ACC112 (cell line): Measurements from ENCODE around the gene IMMP2L.
"Not testable (repeated sequence)": the region's sequence is repeated elsewhere in the genome, so short reads cannot be mapped to it uniquely, and the experiment has no call there.

ENCODE experiments used
- H2AFZ ChIP-seq: fragments of 200-600 bp; sonication (generic); one replicate; pipeline ENCODE4 v1.6.0; 2017; ENCODE audit warnings: antibody characterized with exemption, low read length; ENCODE audit not compliant: unreplicated experiment
- H3K27ac ChIP-seq: fragments of 200-600 bp; sonication (generic); 2 replicates; pipeline ENCODE4 v1.5.1; 2014; ENCODE audit warnings: low read depth, mild to moderate bottlenecking, antibody characterized with exemption, low read length, moderate library complexity
- H3K27me3 ChIP-seq: fragments of 200-600 bp; sonication (generic); 2 replicates; pipeline ENCODE4 v1.6.1; 2014; ENCODE audit warnings: mild to moderate bottlenecking, antibody characterized with exemption, low read length, moderate library complexity, mixed read lengths; ENCODE audit not compliant: insufficient read depth
- H3K36me3 ChIP-seq: fragments of 200-600 bp; sonication (generic); 2 replicates; pipeline ENCODE4 v1.6.1; 2016; ENCODE audit warnings: mild to moderate bottlenecking, antibody characterized with exemption, low read length, moderate library complexity, mixed read lengths; ENCODE audit not compliant: insufficient read depth
- H3K4me1 ChIP-seq: fragments of 200-600 bp; sonication (generic); one replicate; pipeline ENCODE4 v1.6.1; 2016; ENCODE audit warnings: low read length, mixed read lengths; ENCODE audit not compliant: insufficient read depth, unreplicated experiment, control insufficient read depth
- H3K4me3 ChIP-seq: fragments of 200-600 bp; sonication (generic); 2 replicates; pipeline ENCODE4 v1.5.1; 2014; ENCODE audit warnings: mild to moderate bottlenecking, low read depth, low read length
- H3K79me2 ChIP-seq: fragments of 200-600 bp; sonication (generic); one replicate; pipeline ENCODE4 v1.6.0; 2016; ENCODE audit warnings: low read length; ENCODE audit not compliant: control insufficient read depth, unreplicated experiment, insufficient read depth

Gene IMMP2L

DNA sequence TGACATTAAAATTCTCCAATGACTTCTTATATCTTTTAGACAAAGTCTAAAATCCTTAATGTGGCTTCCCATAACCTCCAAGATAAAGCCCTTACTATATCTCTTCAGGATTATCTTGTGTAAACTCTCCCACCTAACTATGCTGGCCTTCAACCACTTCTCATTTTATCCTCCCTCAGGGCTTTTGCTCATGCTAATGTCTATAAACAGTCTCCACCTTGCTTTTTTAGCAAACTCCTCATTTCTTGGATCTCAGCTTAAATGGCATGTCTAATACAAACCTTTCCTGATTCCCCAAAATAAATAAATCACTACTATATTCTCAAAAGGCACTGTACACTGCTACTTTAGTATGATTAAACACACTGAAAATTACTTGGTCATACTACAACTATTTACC, 290.2 kb downstream of the IMMP2L start:
- Histone ChIP-seq H3K27ac (no peak overlapping the region), H3K36me3 (no peaks in the 10 kb centered on the region), H3K27me3 (no peaks in the 10 kb centered on the region), H3K4me1 (no peaks in the 10 kb centered on the region), H2AFZ (no peak overlapping the region), H3K4me3 (no peak overlapping the region), H3K79me2 (no peaks in the 10 kb centered on the region)

- H3K4me3 ChIP-seq, H3K27ac ChIP-seq, H3K4me1 ChIP-seq, H3K36me3 ChIP-seq, H3K27me3 ChIP-seq, H3K79me2 ChIP-seq, H2AFZ ChIP-seq: not testable (repeated sequence)
Observed at GRCh38 chr7:111270794-111271193, 291.5 kb downstream of the IMMP2L start.

- Histone ChIP-seq H2AFZ (no peak overlapping the region), H3K79me2 (no peaks in the 10 kb centered on the region), H3K4me1 (peaks cover 8% of the 10 kb centered on the region), H3K27ac (no peak overlapping the region), H3K27me3 (no peaks in the 10 kb centered on the region), H3K36me3 (no peaks in the 10 kb centered on the region), H3K4me3 (no peak overlapping the region)
Observed at GRCh38 chr7:111268941-111269340, 293.4 kb downstream of the IMMP2L start.

- no peaks in the 10 kb centered on the region for H3K79me2 ChIP-seq
- H3K4me3 ChIP-seq, result no peak overlapping the region
- no peak overlapping the region for H2AFZ ChIP-seq
- H3K4me1 ChIP-seq, result peaks cover 11% of the 10 kb centered on the region
- no peaks in the 10 kb centered on the region for H3K27me3 ChIP-seq
- H3K36me3 ChIP-seq, result no peaks in the 10 kb centered on the region
- H3K27ac ChIP-seq, result no peak overlapping the region
Observed at GRCh38 chr7:111266613-111267012, 295.7 kb downstream of the IMMP2L start.

GRCh38 chr7:111265394-111265793, 296.9 kb downstream of the IMMP2L start:
- Histone ChIP-seq H3K4me1 (peaks cover 12% of the 10 kb centered on the region), H3K36me3 (no peaks in the 10 kb centered on the region), H3K4me3 (no peak overlapping the region), H3K27ac (no peak overlapping the region), H2AFZ (no peak overlapping the region), H3K79me2 (no peaks in the 10 kb centered on the region), H3K27me3 (no peaks in the 10 kb centered on the region)

DNA sequence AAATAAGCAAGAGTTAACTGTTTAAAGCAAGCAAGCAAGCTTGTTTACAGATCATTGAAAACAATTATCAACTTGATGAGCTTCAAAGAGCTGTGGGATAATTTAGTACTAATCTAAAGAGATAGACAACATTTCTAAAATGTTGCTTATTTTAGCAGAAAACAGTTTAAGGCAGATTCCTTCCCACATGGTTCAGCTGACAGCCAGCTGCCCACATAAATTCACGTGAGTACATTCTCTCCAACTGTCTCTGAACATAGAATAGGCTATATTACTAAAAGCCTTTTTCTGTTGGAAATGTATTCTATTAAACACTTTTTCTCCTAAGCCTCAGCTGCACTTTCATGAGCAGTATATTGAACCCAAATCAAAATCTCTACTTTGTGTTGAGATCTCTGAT, 297.3 kb downstream of the IMMP2L start:
- Histone ChIP-seq H3K79me2 (no peaks in the 10 kb centered on the region), H3K36me3 (no peaks in the 10 kb centered on the region), H2AFZ (no peak overlapping the region), H3K4me1 (peaks cover 12% of the 10 kb centered on the region), H3K27me3 (no peaks in the 10 kb centered on the region), H3K27ac (no peak overlapping the region), H3K4me3 (no peak overlapping the region)

DNA sequence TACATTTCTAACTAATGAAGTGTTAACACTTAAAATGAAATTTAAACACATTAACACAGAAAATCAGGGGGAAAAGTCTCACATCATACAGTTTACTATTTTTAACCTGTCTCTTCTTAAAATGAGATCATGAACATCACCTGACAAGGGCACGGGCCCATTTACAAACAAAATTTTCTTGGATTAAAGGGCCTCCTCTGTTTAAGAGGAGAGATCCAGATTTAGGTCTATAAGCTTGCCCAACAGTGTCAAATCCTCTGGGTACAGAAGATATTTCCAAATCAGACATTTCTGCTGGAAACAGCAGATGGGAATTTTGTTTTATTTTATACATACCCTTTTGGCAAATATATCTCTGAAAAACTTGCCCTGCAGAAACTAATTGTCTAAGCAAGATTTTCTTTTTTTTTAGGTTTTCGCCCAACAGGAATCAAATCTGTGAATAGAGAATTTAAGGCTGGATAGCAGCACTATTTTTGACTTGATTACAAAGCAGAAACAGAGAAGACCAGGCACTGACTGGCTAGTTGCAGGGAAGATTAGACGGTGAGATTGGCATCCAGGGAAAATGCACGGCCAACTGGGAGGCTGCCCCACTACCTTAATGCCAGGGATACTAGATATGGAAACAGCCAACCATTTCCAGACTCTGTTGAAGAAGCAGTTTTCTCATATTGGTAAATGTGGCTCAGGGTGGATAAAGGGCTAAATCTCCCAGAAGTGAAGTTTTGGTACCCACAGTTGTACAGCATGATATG, 298.0 kb downstream of the IMMP2L start:
- no peaks in the 10 kb centered on the region for H3K27me3 ChIP-seq
- peaks cover 12% of the 10 kb centered on the region for H3K4me1 ChIP-seq
- H3K79me2 ChIP-seq, result no peaks in the 10 kb centered on the region
- no peak overlapping the region for H3K27ac ChIP-seq
- H3K36me3 ChIP-seq, result no peaks in the 10 kb centered on the region
- H2AFZ ChIP-seq, result no peak overlapping the region
- no peak overlapping the region for H3K4me3 ChIP-seq

GRCh38 chr7:111262293-111263116, 299.8 kb downstream of the IMMP2L start:
- Histone ChIP-seq H3K27ac (no peak overlapping the region), H3K27me3 (no peaks in the 10 kb centered on the region), H3K79me2 (no peaks in the 10 kb centered on the region), H3K4me3 (no peak overlapping the region), H3K36me3 (no peaks in the 10 kb centered on the region), H2AFZ (no peak overlapping the region), H3K4me1 (peaks cover 12% of the 10 kb centered on the region)

DNA sequence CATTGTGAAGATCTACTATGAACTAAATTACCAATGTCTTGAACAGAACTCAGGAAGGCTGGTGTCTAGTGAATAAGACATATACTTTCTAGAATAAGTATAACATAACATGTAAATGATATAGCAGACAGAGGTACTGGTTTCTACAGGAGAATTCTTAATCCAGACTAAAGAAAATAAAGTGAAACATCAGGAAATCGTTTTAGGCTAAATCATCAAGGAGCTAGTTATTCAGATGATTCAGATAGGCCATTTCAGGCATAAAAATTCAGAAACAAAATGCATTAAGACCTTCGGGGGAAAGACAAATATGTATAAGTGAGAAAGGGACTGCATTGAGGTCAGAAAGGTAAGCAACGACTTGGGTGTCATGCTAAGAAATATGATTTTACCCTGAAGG, 300.8 kb downstream of the IMMP2L start:
- Histone ChIP-seq H3K36me3 (no peaks in the 10 kb centered on the region), H3K79me2 (no peaks in the 10 kb centered on the region), H2AFZ (peak overlapping the region; percentile 59), H3K27ac (no peak overlapping the region; the same call in 1 of the 2 replicates), H3K4me1 (peaks cover 6% of the 10 kb centered on the region), H3K27me3 (no peaks in the 10 kb centered on the region), H3K4me3 (no peak overlapping the region)

DNA sequence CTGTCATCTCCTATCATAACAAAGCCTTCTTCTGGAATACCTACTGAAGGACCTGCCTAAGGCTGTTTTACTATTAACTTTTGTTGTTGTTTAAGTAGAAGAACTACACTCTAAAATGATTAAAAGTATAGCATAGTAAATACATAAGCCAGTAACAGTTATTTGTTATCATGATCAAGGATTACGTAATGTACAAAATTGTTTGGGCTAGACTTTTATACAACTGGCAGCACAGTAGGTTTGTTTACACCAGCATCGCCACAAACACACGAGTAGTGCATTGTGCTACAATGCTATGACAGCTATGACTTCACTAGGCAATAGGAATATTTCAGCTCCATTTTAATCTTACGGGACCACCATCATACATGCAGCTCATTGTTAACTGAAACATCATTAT, 302.3 kb downstream of the IMMP2L start:
- Histone ChIP-seq H2AFZ (no peak overlapping the region), H3K36me3 (no peaks in the 10 kb centered on the region), H3K27me3 (no peaks in the 10 kb centered on the region), H3K27ac (no peak overlapping the region), H3K4me1 (peaks cover 4% of the 10 kb centered on the region), H3K4me3 (no peak overlapping the region), H3K79me2 (no peaks in the 10 kb centered on the region)

DNA sequence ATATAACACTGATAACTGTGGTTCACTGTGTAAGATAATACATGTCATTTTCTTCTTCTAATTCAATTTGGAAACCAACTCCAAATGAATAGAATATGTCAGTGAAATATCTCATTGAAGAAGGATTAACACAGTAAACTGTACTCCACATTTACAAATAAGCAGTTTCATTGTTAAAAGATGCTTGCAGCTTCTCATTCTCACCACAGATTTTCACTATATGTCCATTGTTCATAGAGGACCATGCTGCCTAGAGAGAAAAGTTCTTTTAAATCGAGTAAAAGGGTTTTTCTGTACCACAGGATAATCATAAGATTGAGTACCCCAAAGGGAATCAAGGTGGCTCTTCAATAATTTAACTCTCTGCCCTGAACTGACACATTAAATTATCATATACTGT, 305.9 kb downstream of the IMMP2L start:
- Histone ChIP-seq H3K4me1 (no peaks in the 10 kb centered on the region), H3K4me3 (no peak overlapping the region), H3K27ac (no peak overlapping the region), H3K36me3 (no peaks in the 10 kb centered on the region), H3K79me2 (no peaks in the 10 kb centered on the region), H2AFZ (no peak overlapping the region), H3K27me3 (no peaks in the 10 kb centered on the region)
